Caco-2 (cell line): Measurements from ENCODE around the gene FEZ2. TPM values are rescaled to one million over a fixed set of nuclear protein-coding genes. Genes with fewer than 3 reads are reported as not detected.

Experiments
- BruUV-seq: library from RNA; stranded (reverse); fragments of 400-500 nt; replicated peaks from 2 replicates; lab custom pipeline; 2021; lab: Mats Ljungman, UMichigan
- CTCF ChIA-PET: fragments of 300-600 bp; sonication (Branson Sonifier 250); formaldehyde crosslinking; loops from one replicate; lab custom pipeline; 2022; ENCODE audit warnings: antibody characterized with exemption; lab: Charles Lee
- POLR2A ChIA-PET: fragments of 300-600 bp; sonication (Branson Sonifier 250); formaldehyde crosslinking; loops from one replicate; lab custom pipeline; 2022; ENCODE audit warnings: antibody characterized with exemption; lab: Charles Lee
- DNase-seq, 2 experiments: peaks; one replicate each; pipeline versions ENCODE4 v3.0.0 to v3.0.0-alpha.2; 2020 to 2022
- H3K27me3 ChIP-seq: replicated peaks from 2 replicates; pipeline ENCODE4 v1.6.0; 2011; ENCODE audit warnings: low read length; ENCODE audit not compliant: control insufficient read depth, insufficient read depth
- H3K36me3 ChIP-seq: 2 replicates; pipeline ENCODE4 v1.5.1; 2011; ENCODE audit warnings: low read length; ENCODE audit not compliant: control insufficient read depth, insufficient read depth
- H3K4me1 ChIP-seq: fragments of 250-450 bp; sonication (Bioruptor Pico); 2 replicates; pipeline ENCODE4 v1.5.1; 2020; ENCODE audit warnings: mild to moderate bottlenecking
- H3K4me3 ChIP-seq: 2 replicates; pipeline ENCODE4 v1.5.1; 2011; ENCODE audit warnings: low read depth, mild to moderate bottlenecking, control low read depth, low read length
- H3K9me3 ChIP-seq: fragments of 250-450 bp; sonication (Bioruptor Pico); 2 replicates; pipeline ENCODE4 v1.5.1; 2020; ENCODE audit warnings: mild to moderate bottlenecking, moderate library complexity
- H3K27ac Mint-ChIP-seq: one replicate; pipeline ENCODE4 v1.8.0; 2022; ENCODE audit warnings: mixed read lengths; ENCODE audit not compliant: unreplicated experiment
- H3K27me3 Mint-ChIP-seq: one replicate; pipeline ENCODE4 v1.8.0; 2022; ENCODE audit warnings: mixed read lengths; ENCODE audit not compliant: insufficient read depth, unreplicated experiment
- H3K36me3 Mint-ChIP-seq: one replicate; pipeline ENCODE4 v1.8.0; 2022; ENCODE audit warnings: mild to moderate bottlenecking, mixed read lengths; ENCODE audit not compliant: insufficient read depth, unreplicated experiment
- H3K4me1 Mint-ChIP-seq: one replicate; pipeline ENCODE4 v1.8.0; 2022; ENCODE audit warnings: low read depth, mixed read lengths; ENCODE audit not compliant: unreplicated experiment
- H3K4me3 Mint-ChIP-seq: one replicate; pipeline ENCODE4 v1.8.0; 2022; ENCODE audit warnings: mild to moderate bottlenecking, moderate library complexity, mixed read lengths; ENCODE audit not compliant: unreplicated experiment
- H3K9me3 Mint-ChIP-seq: one replicate; pipeline ENCODE4 v1.8.0; 2022; ENCODE audit warnings: mixed read lengths; ENCODE audit not compliant: unreplicated experiment
- intact Hi-C: fragments of 100-400 bp; cut with micrococcal nuclease; formaldehyde crosslinking; loops from one replicate; pipeline ENCODE4 v1.10.0; 2022; ENCODE audit not compliant: unreplicated experiment
- total RNA-seq: library from RNA; stranded (reverse); gene quantifications from 2 replicates; pipeline ENCODE4 v1.2.3, GENCODE V29; 2022
- TF ChIP-seq, protein P1 (sequence below), 2 experiments: fragments of 200-600 bp in 1 of 2; IDR thresholded peaks; 1 replicate in 1 of 2; 2 replicates in 1 of 2; pipeline versions ENCODE4 v1.5.1 to v1.8.0; 2011 to 2022; ENCODE audit warnings: antibody characterized with exemption in 1 of 2, control low read depth in 1 of 2, inconsistent platforms in 1 of 2, low read depth in 1 of 2, low read length in 1 of 2, mild to moderate bottlenecking in 1 of 2, moderate library complexity in 1 of 2; ENCODE audit not compliant: insufficient read depth in 1 of 2, severe bottlenecking in 1 of 2, unreplicated experiment in 1 of 2

The FEZ2 gene
- total RNA-seq, 1 experiment from 2014 or later: 55.8 TPM

DNA sequence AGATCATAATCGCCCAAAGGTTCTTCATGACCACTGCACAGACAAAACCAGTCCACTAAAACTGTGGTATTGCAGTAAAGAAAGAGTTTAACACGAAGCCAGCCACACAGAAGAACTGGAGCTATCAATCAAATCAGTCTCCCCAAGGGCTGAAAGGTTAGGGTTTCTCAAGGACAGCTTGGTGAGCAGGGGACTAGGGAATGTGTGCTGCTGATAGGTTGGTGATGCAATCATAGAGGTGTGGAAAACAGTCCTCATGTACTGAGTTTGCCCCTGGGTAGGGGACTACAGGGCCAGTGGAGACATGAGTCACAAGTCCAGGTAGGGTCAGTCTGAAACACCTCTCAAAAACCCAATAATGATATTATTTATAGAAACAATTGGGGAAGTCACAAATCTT lies 27.3 kb upstream of the FEZ2 start:
- ChIA-PET CTCF (no interaction called here), POLR2A (no interaction called here)
- no peaks in the 10 kb centered on the region for H3K36me3 ChIP-seq
- no peaks in the 10 kb centered on the region for H3K27me3 Mint-ChIP-seq
- no peak overlapping the region for H3K27ac Mint-ChIP-seq
- H3K9me3 ChIP-seq: peaks cover 14% of the 10 kb centered on the region; the same call in 1 of the 2 replicates
- H3K4me3 Mint-ChIP-seq: no peak overlapping the region
- H3K9me3 Mint-ChIP-seq: peaks cover 20% of the 10 kb centered on the region
- no peak for DNase-seq
- no peaks in the 10 kb centered on the region for H3K27me3 ChIP-seq
- H3K36me3 Mint-ChIP-seq: peaks cover 4% of the 10 kb centered on the region
- no TSS peak for BruUV-seq
- intact Hi-C loops: no loop called here
- TF ChIP-seq, protein P1, sequence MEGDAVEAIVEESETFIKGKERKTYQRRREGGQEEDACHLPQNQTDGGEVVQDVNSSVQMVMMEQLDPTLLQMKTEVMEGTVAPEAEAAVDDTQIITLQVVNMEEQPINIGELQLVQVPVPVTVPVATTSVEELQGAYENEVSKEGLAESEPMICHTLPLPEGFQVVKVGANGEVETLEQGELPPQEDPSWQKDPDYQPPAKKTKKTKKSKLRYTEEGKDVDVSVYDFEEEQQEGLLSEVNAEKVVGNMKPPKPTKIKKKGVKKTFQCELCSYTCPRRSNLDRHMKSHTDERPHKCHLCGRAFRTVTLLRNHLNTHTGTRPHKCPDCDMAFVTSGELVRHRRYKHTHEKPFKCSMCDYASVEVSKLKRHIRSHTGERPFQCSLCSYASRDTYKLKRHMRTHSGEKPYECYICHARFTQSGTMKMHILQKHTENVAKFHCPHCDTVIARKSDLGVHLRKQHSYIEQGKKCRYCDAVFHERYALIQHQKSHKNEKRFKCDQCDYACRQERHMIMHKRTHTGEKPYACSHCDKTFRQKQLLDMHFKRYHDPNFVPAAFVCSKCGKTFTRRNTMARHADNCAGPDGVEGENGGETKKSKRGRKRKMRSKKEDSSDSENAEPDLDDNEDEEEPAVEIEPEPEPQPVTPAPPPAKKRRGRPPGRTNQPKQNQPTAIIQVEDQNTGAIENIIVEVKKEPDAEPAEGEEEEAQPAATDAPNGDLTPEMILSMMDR (IDR thresholded peaks at IDR 0.05; ENCODE audit: insufficient read depth in 1 of 2, low read depth in 1 of 2, low read length in 1 of 2, severe bottlenecking in 1 of 2, unreplicated experiment in 1 of 2): no peak
- H3K4me1 ChIP-seq: no peaks in the 10 kb centered on the region; the same call in 1 of the 2 replicates
- H3K4me1 Mint-ChIP-seq: no peaks in the 10 kb centered on the region
- no peak overlapping the region for H3K4me3 ChIP-seq

DNA sequence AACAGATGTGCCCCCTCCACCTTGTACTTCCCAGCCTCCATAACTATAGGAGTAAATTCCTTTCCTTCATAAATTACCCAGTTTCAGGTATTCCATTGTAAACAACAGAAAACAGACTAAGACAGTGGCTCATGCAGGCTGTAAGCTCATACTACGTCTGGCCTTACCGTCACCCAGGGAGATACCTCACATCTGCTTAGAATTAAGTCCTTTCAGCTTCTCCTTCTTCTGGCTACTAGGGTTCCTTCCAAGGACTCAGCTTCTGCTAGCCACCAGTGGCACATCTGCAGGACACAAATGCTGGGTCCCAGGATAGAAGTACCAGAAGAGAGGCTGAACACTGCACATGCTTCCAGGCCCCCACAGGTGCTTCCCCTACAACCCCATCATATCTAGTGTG lies 22.4 kb upstream of the FEZ2 start:
- no peak for DNase-seq
- Histone ChIP-seq H3K4me1 (peaks cover 6% of the 10 kb centered on the region), H3K36me3 (no peaks in the 10 kb centered on the region), H3K27me3 (no peaks in the 10 kb centered on the region), H3K9me3 (peaks cover 5% of the 10 kb centered on the region; the same call in 1 of the 2 replicates), H3K4me3 (no peak overlapping the region)
- CTCF ChIA-PET: no interaction called here
- no peak overlapping the region for H3K27ac Mint-ChIP-seq
- H3K9me3 Mint-ChIP-seq: no peaks in the 10 kb centered on the region
- H3K4me3 Mint-ChIP-seq: no peak overlapping the region
- intact Hi-C loops: no loop called here
- no TSS peak for BruUV-seq
- TF ChIP-seq, protein P1 (IDR thresholded peaks at IDR 0.05; ENCODE audit: insufficient read depth in 1 of 2, low read depth in 1 of 2, low read length in 1 of 2, severe bottlenecking in 1 of 2, unreplicated experiment in 1 of 2): no peak
- POLR2A ChIA-PET: no interaction called here
- H3K4me1 Mint-ChIP-seq: peaks cover 8% of the 10 kb centered on the region
- H3K36me3 Mint-ChIP-seq: peaks cover 4% of the 10 kb centered on the region
- no peaks in the 10 kb centered on the region for H3K27me3 Mint-ChIP-seq

DNA sequence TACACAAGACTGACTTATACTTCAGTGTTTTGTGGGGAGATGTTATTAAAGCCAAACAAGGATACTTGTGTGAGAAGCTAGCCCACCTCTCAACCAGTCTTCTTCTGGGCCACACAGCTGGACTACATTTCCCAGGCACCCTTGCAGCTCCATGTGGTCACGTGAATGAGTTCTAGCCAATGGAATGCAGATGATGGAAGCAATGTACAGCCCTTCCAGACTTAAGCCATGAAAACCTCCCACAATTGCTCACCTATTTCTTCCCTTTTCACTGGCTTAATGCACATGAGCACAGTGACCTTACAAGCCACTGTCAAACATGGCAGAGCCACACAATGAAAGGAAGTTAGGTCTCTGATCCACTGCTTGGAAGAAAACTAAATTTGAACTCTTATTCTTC lies 20.4 kb upstream of the FEZ2 start:
- CTCF ChIA-PET: interaction anchor here (0.7 kb wide), 2 partner anchors 40 to 46 kb away, joined by 3 to 5 read pairs; no protein-coding TSS in a partner anchor

More for the DNA sequence above, 20.4 kb upstream of the FEZ2 start:
- TF ChIP-seq, protein P1 (IDR thresholded peaks at IDR 0.05; ENCODE audit: insufficient read depth in 1 of 2, low read depth in 1 of 2, low read length in 1 of 2, severe bottlenecking in 1 of 2, unreplicated experiment in 1 of 2): no peak
- no peaks in the 10 kb centered on the region for H3K36me3 ChIP-seq
- DNase-seq: peak; percentile 83 to 86
- H3K9me3 ChIP-seq: no peaks in the 10 kb centered on the region
- H3K27ac Mint-ChIP-seq: peak overlapping the region; percentile 26
- peaks cover 24% of the 10 kb centered on the region for H3K4me1 Mint-ChIP-seq
- H3K27me3 ChIP-seq: no peaks in the 10 kb centered on the region
- POLR2A ChIA-PET: interaction anchor here (0.6 to 0.8 kb wide), 3 partner anchors 32 to 40 kb away, joined by 3 read pairs; no protein-coding TSS in a partner anchor
- H3K4me3 Mint-ChIP-seq: no peak overlapping the region
- peaks cover 12% of the 10 kb centered on the region for H3K4me1 ChIP-seq
- no peak overlapping the region for H3K4me3 ChIP-seq
- intact Hi-C loops: loop anchor here (1.0 kb wide), 1 partner anchor 21 kb away; no protein-coding TSS in a partner anchor
- H3K36me3 Mint-ChIP-seq: peaks cover 4% of the 10 kb centered on the region
- no peaks in the 10 kb centered on the region for H3K9me3 Mint-ChIP-seq
- no TSS peak for BruUV-seq
- H3K27me3 Mint-ChIP-seq: no peaks in the 10 kb centered on the region
